ENCODE results near the gene EIF2D. TPM values are rescaled to one million over a fixed set of nuclear protein-coding genes. Genes with fewer than 3 reads are reported as not detected.

Gene EIF2D
- total RNA-seq, 2 experiments from 2014 or later: 112 to 113 TPM

DNA sequence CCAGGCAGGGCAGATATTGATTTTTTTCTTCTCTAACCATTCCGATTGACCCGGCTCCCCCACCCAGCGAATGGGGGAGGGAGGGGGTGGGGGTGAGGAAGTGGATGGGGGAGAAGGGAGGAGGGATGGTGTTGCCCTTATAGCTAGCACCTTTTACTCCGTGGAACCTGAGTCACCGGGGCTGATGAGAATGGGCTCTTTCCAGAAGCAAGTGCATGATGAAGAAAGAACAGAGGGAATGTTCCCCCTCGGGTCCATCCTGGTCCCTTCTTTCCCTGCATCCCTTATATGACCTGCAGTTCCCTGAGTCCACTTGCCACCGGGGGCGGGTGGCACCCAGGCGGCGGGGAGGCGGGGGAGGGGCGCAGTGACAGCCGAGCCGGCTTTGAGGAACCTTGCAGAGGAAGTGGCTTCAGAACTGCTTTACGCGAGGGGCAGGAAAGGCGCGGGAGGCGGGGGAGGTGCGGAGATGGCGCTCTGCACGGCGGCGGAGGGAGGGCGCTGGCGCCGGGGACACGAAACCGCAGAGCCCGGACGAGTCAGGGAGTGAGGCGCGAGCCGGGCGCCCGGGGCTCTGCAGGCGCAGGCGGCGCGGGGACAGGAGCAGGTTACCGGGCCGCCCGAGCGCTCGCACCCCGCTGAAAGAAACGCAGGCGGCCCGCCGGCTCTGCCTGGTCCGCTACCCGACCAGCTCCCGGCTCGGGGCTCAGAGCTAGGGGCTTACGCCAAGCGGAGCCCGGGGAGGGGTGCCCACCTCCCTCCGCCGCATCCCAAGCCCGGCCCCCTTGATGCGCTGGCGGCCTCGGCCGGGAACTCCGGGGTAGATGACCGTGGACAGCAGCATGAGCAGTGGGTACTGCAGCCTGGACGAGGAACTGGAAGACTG, 55.3 kb downstream of the EIF2D start:
- Mint-ChIP-seq H3K9me3 (peaks cover 2% of the 10 kb centered on the region), H3K4me1 (peaks cover 69% of the 10 kb centered on the region), H3K27ac (peak overlapping the region; percentile 99), H3K36me3 (peaks cover 51% of the 10 kb centered on the region), H3K4me3 (peak overlapping the region; percentile 97), H3K27me3 (no peaks in the 10 kb centered on the region)
- DNase-seq: peak; percentile 90

DNA sequence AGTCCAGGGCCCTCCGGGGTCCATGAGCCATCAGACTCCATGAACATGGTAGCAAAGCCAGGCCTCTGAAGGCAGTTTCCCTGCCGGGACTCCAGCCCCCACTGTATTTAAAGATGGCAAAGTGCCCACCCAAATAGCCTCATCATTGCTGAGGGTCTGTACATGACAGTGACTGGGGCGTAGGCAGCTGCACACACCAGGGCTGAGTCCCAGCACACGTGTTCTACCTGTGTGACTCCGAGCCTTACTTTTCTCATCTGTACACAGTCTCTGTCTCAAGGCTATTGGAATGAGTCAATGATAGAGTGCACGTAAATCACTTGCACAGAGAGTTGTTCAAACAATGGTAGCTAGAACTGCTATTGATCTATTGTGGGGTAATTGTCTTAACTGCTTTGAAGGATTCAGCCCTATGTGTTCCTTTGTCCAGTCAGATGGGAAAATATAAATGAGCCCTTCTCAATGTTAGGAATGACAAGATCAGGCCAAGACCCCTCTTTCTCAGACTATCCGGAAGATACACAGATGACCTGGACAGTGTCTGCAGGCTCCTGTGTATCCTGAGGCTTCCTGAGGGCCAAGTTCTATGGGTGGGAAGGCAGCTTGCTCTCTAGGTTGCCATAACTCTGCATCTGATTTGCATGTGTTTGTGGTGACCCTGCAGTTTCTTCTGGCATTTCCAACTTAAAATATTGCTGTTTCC, 56.1 kb downstream of the EIF2D start:
- peak overlapping the region; percentile 97 for H3K4me3 Mint-ChIP-seq
- no peak for DNase-seq

DNA sequence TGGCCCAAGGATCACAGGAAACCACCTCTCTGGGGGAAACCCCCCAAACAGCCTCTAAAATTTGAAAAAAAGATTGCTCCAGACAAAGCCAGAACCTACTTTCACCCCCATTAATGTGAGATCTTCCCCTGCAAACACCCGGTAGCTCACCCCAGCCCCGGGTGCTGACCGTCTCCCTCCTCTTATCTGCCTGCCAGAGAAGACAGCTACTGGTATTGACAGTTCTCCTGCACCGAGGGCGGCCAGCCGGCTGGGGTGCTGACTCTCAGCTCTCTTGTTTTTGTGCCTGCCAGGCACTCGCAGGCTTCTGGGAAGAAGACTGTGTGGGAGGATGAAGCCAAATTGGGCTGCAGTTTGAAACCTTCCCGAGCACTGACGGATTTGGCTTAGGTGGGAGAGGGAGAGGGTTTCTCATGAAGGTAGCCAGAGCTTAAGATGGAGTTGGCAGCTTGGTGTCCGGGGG, 56.8 kb downstream of the EIF2D start:
- Mint-ChIP-seq H3K4me3 (peak overlapping the region; percentile 97), H3K27ac (peak overlapping the region; percentile 99), H3K36me3 (peaks cover 37% of the 10 kb centered on the region), H3K27me3 (no peaks in the 10 kb centered on the region), H3K4me1 (peaks cover 62% of the 10 kb centered on the region), H3K9me3 (peaks cover 2% of the 10 kb centered on the region)
- DNase-seq: peak; percentile 62

More for the DNA sequence above, 56.1 kb downstream of the EIF2D start:
- H3K27me3 Mint-ChIP-seq: no peaks in the 10 kb centered on the region
- peaks cover 2% of the 10 kb centered on the region for H3K9me3 Mint-ChIP-seq
- peak overlapping the region; percentile 99 for H3K27ac Mint-ChIP-seq
- H3K4me1 Mint-ChIP-seq: peaks cover 67% of the 10 kb centered on the region
- H3K36me3 Mint-ChIP-seq: peaks cover 44% of the 10 kb centered on the region

DNA sequence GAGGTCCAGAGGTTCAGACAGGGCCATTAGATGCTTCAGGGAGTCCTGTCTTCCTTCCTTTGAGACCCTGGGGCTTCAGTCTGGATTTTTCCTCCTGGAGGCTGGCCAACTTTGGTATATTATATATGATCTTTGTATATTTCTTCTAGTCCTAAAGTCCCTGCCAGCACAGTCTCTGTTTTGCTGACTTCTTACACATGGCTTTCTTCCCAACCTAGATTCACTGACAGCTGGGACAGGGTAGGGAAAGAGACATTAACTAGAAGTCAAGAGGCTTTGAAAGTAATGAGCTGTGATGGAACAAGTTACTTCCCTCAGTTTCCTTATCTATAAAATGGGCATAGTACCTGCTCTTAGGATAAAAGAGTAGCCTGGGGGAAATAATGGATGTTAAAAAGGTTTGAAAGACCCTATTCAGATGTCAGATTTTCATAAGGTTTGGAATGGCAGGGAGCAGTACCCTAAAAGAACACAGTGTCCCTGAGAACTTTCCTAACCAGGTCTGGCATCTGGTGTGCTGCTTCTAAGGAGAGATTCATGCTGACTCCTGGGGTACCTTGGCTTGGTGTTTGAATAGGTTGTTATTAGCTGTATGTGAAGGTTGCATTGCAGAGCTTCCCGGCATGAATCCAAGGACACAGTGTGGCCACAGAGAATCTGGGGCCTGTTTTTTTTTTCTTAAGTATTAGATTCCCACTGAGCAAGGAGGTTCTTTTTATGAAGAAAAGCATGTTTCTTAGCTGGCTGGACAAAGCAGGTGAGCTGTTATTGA, 57.4 kb downstream of the EIF2D start:
- Mint-ChIP-seq H3K4me3 (peak overlapping the region; percentile 97), H3K27me3 (no peaks in the 10 kb centered on the region), H3K36me3 (peaks cover 30% of the 10 kb centered on the region), H3K9me3 (peaks cover 2% of the 10 kb centered on the region), H3K4me1 (peaks cover 58% of the 10 kb centered on the region), H3K27ac (peak overlapping the region; percentile 99)
- no peak for DNase-seq

DNA sequence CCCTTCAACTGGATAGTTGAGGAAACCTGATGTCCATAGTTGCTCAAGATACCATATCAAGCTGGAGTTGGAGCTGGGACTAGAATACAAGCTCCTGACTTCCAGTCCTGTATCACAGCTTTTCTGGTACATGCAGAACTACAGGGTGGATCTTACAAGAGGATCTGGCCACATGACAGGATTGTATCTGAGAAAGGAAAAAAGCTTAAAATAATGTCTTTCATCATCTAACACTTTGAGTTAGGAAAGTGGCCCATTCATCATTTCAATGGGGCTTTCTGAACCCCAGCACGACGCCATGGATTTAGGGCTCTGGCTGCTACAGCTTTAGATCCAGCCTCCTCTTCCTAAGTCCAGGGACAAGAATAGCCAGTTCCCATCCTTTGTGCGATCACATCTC, 58.1 kb downstream of the EIF2D start:
- DNase-seq: no peak
- Mint-ChIP-seq H3K27ac (peak overlapping the region; percentile 99), H3K36me3 (peaks cover 24% of the 10 kb centered on the region), H3K9me3 (peaks cover 2% of the 10 kb centered on the region), H3K4me3 (no peak overlapping the region), H3K27me3 (no peaks in the 10 kb centered on the region), H3K4me1 (peaks cover 55% of the 10 kb centered on the region)

DNA sequence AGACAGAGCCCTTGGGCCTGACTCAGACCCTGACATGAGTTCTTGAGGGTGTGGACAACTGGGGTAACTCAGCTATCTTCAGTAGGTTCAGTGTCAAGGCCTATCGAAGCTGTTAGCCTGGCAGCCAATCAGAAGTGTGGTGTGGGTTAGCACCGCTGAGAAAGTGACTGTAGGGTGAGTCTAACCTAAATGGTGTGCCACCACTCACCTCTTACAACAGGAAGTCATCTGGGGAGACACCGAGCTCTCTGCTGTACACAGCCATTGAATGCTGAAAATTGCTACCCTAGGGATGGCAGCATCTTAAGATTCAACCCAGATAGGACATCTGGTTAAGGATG, 60.3 kb downstream of the EIF2D start:
- DNase-seq: peak; percentile 74
- Mint-ChIP-seq H3K27ac (peak overlapping the region; percentile 99), H3K27me3 (no peaks in the 10 kb centered on the region), H3K9me3 (peaks cover 2% of the 10 kb centered on the region), H3K36me3 (peaks cover 3% of the 10 kb centered on the region), H3K4me3 (peak overlapping the region; percentile 64), H3K4me1 (peaks cover 63% of the 10 kb centered on the region)

DNA sequence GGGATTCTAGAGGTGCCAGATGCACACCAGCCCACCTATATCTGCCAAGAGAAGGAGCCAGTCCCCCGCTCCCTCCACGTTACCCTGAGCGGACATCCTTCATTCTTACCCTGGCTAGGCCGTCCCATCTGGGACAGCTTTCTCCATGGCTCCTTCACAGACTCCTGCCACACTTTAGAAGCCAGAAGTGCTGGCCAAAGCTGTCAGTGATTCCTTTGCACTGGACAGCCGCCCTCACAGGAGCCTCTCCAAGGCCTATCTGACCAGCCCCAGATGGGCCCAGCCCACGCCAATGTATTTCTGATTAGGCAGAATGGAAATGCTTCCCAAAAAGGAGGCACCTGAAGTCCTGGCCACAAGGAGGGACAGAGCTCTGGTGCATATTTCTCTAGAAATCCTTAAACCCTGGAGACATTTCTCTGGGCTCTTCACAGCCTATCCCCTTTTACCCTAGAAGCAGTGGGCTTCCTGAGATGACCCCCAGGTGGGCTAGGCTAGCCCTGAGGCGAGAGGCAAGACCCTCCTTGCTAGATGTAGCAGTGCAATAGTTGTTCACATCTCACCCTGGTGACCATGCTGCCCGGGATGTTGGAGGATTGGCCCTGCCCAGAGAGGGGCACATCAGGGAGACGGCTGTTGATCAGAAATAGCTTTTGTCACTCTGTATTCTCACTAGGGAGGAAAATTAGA, 60.8 kb downstream of the EIF2D start:
- Mint-ChIP-seq H3K27ac (peak overlapping the region; percentile 99), H3K9me3 (peaks cover 2% of the 10 kb centered on the region), H3K36me3 (peaks cover 3% of the 10 kb centered on the region), H3K4me1 (peaks cover 61% of the 10 kb centered on the region), H3K4me3 (no peak overlapping the region), H3K27me3 (no peaks in the 10 kb centered on the region)
- DNase-seq: no peak

DNA sequence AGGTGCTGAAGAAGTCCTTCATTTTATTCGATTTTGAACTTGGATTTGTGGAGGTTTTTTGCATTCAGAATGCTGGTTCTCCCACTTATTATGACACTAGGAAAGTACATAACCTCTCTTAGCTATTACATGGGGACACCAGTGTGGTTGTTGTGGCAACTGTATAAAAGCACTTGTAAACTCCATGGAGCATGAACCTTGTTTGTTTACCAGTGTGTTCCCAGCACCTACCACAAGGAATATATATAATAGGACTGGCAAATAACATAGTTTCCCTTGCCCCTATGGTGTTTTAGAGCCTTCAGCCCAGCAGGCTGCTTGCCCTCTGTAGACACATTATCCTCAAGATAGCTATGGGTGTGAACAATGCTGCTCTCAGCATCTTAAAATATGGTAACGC, 61.8 kb downstream of the EIF2D start:
- peaks cover 3% of the 10 kb centered on the region for H3K36me3 Mint-ChIP-seq
- no peaks in the 10 kb centered on the region for H3K27me3 Mint-ChIP-seq
- H3K27ac Mint-ChIP-seq: no peak overlapping the region
- H3K9me3 Mint-ChIP-seq: peaks cover 2% of the 10 kb centered on the region
- no peak overlapping the region for H3K4me3 Mint-ChIP-seq
- DNase-seq: no peak
- peaks cover 56% of the 10 kb centered on the region for H3K4me1 Mint-ChIP-seq

DNA sequence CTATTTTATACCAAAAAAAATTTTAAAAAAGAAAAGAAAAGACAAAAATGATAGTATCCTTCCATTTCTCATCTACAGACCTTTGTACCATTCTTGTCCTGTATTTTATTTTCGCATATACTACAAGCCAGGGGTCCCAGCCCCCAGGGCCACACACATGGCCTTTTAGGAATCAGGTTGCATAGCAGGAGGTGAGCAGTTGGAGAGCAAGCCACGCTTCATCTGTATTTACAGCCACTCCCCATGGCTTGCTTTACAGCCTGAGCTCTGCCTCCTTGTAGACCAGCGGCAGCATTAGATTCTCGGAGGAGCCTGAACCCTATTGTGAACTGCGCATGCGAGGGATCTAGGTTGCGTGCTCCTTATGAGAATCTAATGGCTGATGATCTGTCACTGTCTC, 65.2 kb downstream of the EIF2D start:
- no peak overlapping the region for H3K27ac Mint-ChIP-seq
- H3K27me3 Mint-ChIP-seq: no peaks in the 10 kb centered on the region
- no peaks in the 10 kb centered on the region for H3K9me3 Mint-ChIP-seq
- no peak overlapping the region for H3K4me3 Mint-ChIP-seq
- no peak for DNase-seq
- H3K36me3 Mint-ChIP-seq: peaks cover under 1% of the 10 kb centered on the region
- peaks cover 35% of the 10 kb centered on the region for H3K4me1 Mint-ChIP-seq

DNA sequence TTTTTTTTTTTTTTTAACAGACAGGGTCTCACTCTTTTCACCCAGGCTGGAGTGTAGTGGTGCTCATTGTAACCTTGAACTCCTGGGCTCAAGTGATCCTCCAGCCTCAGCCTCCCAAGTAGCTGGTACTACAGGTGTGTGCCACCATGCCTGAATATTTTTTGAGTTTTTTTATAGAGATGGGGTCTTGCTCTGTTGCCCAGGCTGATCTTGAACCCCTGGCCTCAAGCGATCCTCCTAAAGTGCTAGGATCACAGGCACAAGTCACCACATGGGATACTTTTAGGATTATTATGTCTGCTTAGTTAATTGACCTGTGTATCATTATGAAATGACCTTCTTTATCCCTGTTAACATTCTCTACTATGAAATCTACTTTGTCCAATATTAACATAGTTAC, 66.9 kb downstream of the EIF2D start:
- H3K36me3 Mint-ChIP-seq: no peaks in the 10 kb centered on the region
- H3K27me3 Mint-ChIP-seq: no peaks in the 10 kb centered on the region
- no peak overlapping the region for H3K4me3 Mint-ChIP-seq
- no peak for DNase-seq
- H3K9me3 Mint-ChIP-seq: no peaks in the 10 kb centered on the region
- no peak overlapping the region for H3K27ac Mint-ChIP-seq
- H3K4me1 Mint-ChIP-seq: peaks cover 27% of the 10 kb centered on the region

DNA sequence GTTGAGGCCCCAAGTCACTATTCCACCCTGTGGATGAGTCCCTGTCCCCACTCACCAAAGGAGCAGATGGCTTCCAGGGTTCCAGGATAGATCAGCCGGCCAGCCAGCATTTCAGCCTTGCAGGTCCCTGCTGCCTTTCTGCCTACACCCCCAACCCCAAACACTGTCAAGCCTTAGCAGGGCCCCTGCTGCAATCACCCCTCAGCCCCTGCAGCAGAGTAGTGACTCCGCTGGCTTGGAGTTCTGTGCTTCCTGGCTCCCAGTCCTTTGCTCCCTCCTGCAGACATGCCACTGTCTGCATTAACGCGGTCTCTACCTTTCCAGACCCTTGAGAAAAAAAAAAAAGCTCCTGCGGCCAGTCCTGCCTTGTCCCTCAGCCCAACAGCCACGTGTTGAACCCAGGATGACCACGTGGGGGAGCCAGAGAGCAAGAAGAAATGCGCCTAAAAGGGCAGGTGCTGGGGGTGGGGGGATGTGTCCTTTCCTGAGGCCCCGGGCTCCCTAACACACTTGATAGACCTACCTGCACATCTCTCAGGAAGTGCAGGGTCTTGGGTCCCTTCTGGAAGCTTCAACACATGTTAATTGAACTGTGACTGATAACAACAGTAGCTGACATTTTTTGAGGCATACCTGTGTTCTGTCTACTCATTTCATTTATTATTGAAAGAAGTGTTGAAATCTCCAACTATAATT, 67.6 kb downstream of the EIF2D start:
- DNase-seq: peak; percentile 77

More for the DNA sequence above, 67.6 kb downstream of the EIF2D start:
- peak overlapping the region; percentile 31 for H3K27ac Mint-ChIP-seq
- H3K36me3 Mint-ChIP-seq: no peaks in the 10 kb centered on the region
- no peaks in the 10 kb centered on the region for H3K9me3 Mint-ChIP-seq
- no peak overlapping the region for H3K4me3 Mint-ChIP-seq
- H3K4me1 Mint-ChIP-seq: peaks cover 27% of the 10 kb centered on the region
- no peaks in the 10 kb centered on the region for H3K27me3 Mint-ChIP-seq

Measured in activated naive CD8-positive, alpha-beta T cell treated with anti-CD3 and anti-CD28 coated beads for 36 hours (primary cell).